GM12872 (cell line): ENCODE data around the gene GNAZ.
A peak's percentile ranks its signal among the peaks of the same experiment; 100 is the strongest.

Experiments
- TF ChIP-seq, protein P1 (sequence below): IDR thresholded peaks from 3 replicates; pipeline ENCODE4 v1.5.1; 2011; ENCODE audit warnings: low read depth, mild to moderate bottlenecking, low read length, moderate library complexity; ENCODE audit not compliant: insufficient read depth

The GNAZ gene

DNA sequence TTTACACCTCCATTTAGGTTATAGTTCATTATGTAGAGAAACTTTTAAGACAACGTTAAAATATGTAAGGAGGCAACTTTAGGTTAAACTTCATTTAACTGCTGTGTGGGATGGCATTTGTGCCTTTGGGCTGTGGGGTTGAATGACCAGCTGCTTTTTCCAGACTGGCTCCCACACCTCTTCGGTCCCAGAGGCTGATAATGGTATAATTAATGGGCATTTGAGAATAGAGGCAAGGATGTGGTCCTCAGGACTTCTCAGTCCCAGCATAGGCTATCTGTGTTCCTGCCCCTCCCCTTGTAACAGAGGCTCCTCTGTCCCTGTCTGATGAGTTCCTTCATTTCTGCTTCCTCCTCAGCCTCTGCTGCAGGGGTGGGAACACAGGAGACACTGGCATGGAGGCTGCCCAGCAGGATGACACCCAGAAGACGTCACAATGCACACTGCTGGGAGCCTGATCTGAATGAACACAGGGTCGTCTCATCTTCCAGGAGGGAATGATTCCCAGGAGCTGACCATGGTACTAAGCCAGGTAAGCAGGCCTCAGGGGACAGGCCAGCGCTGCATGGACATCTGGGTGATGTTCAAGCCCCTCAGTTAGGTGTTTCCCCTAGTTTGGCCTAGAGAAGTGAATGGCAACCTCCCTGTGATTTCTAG lies 17.1 kb upstream of the GNAZ start:
- TF ChIP-seq, protein P1, sequence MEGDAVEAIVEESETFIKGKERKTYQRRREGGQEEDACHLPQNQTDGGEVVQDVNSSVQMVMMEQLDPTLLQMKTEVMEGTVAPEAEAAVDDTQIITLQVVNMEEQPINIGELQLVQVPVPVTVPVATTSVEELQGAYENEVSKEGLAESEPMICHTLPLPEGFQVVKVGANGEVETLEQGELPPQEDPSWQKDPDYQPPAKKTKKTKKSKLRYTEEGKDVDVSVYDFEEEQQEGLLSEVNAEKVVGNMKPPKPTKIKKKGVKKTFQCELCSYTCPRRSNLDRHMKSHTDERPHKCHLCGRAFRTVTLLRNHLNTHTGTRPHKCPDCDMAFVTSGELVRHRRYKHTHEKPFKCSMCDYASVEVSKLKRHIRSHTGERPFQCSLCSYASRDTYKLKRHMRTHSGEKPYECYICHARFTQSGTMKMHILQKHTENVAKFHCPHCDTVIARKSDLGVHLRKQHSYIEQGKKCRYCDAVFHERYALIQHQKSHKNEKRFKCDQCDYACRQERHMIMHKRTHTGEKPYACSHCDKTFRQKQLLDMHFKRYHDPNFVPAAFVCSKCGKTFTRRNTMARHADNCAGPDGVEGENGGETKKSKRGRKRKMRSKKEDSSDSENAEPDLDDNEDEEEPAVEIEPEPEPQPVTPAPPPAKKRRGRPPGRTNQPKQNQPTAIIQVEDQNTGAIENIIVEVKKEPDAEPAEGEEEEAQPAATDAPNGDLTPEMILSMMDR: no peak

DNA sequence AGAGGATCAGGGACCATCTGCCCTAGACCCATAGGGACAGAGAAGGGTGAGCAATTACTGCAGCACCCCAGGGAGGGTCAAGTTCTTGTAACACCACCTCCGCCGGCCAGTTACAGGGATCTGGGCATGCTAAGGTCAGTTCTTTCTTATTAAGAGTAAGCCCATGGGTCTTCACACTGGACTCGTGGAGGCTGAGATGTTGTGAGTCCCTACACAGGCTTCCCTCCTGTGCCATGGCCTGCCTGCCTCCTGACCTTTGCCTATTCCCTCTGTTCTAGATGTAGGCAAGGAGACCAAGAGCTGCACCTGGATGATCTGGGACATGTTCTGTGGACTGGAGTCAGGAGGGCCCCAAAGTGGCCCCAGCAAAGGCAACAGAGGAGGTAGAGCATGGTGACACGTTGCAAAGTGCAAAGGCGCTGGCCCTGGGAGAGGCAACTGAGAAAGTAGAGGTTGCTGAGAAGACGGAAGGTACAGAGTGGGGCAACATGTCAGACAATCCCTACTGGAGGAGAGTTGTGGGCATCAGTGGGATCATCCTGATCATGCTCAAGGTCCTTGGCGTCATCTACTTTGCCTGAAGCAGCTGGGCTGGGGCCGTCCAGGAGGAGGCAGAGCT lies 16.3 kb upstream of the GNAZ start:
- TF ChIP-seq, protein P1: no peak

DNA sequence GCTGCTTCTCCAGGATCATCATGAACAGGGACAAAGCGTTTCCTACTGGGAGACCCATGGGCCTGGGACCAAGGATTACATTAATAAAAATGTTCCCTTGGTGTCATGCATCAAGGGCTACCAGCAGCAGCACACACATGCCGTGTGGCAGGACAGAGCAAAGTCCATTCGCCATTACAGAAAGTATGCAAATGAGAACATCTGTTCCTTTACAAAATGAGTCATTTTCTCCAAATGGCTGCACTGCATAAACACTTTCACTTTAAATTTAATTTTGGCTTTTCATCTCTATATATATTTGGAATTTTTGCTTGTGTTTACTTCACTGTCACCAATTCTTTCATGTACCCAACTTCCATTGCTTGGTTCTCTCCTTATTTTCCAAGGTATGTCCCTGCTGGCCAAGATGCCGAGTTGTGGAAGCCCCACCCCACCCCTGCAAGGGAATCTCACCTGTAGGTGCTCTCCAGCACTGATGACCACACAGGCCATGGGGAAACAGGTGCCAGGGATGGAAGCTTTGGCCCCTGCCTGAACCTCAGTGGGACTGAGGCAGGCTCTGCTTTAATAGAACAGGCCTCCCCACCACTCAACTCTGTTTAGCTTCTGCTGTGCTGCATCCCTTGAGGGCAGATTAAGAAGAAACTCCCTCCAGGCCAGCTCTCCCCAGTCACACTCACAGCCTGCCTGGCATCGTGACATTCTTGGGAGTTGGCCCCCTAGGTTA lies 15.6 kb upstream of the GNAZ start:
- TF ChIP-seq, protein P1: 0 out of 3 replicates have a peak, but pooled peaks have one; percentile 15

DNA sequence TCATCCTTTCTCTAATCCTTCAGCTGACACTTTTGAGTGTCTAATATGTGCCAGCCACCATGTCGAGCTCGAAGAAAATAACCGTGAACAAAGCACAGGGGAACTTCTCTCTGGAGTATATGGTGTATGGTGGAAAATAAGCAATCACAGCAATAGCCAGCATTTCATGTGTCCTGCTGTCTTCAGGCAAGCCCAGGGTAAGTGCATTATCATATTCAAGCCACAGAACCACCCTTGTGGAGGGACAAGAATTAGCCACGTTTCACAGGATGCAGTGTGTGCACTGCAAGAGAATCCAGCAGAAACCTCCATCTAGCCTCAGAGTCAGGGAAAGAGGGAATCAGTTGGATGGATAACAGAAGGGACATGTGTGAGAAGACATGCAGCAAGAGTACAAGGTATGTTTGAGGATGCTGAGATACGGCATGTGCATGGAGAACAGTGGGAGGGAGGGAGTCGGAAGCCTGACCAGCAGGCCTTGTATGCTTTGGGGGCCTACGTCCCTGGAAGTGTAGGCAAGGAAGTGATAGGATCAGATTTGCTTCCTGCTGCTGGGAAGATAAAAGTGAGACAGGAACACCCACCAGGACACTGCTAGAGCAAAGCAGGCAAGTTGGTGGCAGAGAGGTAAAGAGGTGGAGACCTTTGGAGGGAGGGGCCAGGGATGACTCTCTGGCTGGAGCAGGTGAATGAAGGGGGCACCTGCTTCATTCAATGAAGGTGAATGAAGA lies 14.7 kb upstream of the GNAZ start:
- TF ChIP-seq, protein P1: no peak

DNA sequence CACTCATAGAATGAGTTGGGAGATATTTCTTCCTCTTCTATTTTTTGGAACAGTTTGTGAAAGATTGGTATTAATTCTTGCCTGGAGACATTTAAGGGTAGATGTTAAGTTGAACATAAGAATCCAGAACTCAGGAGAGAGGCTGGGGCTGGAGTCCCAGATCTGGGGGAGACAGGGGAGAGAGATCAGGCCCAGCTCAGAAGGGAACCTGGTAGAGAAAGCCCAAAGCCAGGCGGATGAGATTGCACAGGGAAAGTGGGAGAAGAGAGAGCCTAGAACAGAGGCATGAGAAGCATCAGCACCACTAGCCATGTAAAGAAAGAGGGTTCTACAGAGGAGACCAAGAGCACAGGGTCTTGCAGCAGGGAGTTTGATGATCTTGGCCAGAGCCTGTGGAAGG lies 13.0 kb upstream of the GNAZ start:
- TF ChIP-seq, protein P1: no peak

DNA sequence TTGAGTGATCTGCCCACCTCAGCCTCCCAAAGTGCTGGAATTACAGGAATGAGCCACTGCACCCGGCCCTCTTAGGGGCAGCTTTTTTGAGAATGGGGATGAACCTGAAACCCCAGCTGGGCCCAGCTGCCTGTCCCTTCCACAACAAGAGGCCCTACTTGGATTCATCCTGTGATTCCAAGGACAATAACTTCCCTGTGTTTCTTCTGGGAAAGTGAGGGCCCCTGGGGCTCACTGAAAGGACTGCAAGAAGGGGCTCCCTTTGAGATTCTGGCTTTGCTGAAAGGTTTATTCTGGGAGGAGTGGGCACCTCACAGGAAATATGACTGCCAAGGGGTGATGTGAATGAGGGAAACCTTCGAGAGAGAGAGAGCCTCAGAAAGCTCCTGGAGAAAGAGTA lies 12.3 kb upstream of the GNAZ start:
- TF ChIP-seq, protein P1: no peak
